IPS-15b (cell line): ENCODE data around the gene ZNFX1.
"Not testable (repeated sequence)": the region's sequence is repeated elsewhere in the genome, so short reads cannot be mapped to it uniquely, and the experiment has no call there.

Source experiments
- H3K27me3 ChIP-seq: one replicate; pipeline ENCODE4 v1.6.1; 2013; ENCODE audit warnings: low read length; ENCODE audit not compliant: control insufficient read depth, insufficient read depth
- H3K36me3 ChIP-seq: one replicate; pipeline ENCODE4 v1.6.1; 2013; ENCODE audit warnings: low read length; ENCODE audit not compliant: control insufficient read depth, insufficient read depth
- H3K4me1 ChIP-seq: one replicate; pipeline ENCODE4 v1.6.1; 2013; ENCODE audit warnings: mild to moderate bottlenecking, low read length; ENCODE audit not compliant: control insufficient read depth, insufficient read depth
- H3K4me3 ChIP-seq: one replicate; pipeline ENCODE4 v1.5.1; 2013; ENCODE audit warnings: low read depth, low read length
- H3K9ac ChIP-seq: one replicate; pipeline ENCODE4 v1.6.1; 2013; ENCODE audit warnings: low read depth, mild to moderate bottlenecking, low read length
- H3K9me3 ChIP-seq: one replicate; pipeline ENCODE4 v1.6.1; 2013; ENCODE audit warnings: mild to moderate bottlenecking, low read length; ENCODE audit not compliant: control insufficient read depth, insufficient read depth

ZNFX1 gene

DNA sequence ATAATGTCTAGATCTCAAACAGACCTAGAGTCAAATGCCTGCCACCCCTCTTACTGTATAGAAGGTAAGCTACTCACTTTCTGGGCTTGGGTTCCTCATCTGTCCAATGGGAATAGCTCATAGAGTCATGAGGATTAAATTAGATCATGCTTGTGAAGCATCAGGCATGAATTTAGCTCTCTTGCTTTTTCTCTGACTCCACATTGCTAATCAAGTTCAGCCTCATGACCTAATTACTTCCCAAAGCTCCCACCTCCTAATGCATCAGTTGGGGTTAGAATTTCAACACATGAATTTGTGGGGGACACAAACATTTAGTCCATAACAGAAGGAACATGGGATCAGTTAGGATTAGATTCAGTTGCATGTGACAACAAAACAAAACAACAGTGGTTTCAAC, 63.3 kb downstream of the ZNFX1 start:
- H3K4me1 ChIP-seq = no peaks in the 10 kb centered on the region
- H3K9me3 ChIP-seq = no peaks in the 10 kb centered on the region
- H3K36me3 ChIP-seq = no peaks in the 10 kb centered on the region
- no peaks in the 10 kb centered on the region for H3K27me3 ChIP-seq
- H3K4me3 ChIP-seq = no peak overlapping the region
- H3K9ac ChIP-seq = no peak overlapping the region

DNA sequence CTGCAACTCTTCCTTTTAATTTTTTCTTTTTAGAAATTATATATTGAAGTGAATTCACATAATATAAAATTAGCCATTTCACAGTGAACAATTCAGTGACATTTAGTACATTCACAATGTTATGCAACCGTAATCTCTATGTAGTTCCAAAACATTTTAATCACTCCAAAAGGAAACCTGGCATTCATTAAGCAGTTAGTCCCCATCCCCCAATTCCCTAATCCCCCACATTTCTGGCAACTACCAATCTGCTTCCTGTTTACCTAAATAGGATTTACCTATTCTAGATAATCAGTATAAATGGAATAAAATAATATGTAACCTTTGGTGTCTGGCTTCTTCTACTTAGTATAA, 67.1 kb downstream of the ZNFX1 start:
- H3K9me3 ChIP-seq = no peaks in the 10 kb centered on the region
- no peak overlapping the region for H3K9ac ChIP-seq
- H3K27me3 ChIP-seq = no peaks in the 10 kb centered on the region
- no peaks in the 10 kb centered on the region for H3K4me1 ChIP-seq
- no peaks in the 10 kb centered on the region for H3K36me3 ChIP-seq
- no peak overlapping the region for H3K4me3 ChIP-seq

DNA sequence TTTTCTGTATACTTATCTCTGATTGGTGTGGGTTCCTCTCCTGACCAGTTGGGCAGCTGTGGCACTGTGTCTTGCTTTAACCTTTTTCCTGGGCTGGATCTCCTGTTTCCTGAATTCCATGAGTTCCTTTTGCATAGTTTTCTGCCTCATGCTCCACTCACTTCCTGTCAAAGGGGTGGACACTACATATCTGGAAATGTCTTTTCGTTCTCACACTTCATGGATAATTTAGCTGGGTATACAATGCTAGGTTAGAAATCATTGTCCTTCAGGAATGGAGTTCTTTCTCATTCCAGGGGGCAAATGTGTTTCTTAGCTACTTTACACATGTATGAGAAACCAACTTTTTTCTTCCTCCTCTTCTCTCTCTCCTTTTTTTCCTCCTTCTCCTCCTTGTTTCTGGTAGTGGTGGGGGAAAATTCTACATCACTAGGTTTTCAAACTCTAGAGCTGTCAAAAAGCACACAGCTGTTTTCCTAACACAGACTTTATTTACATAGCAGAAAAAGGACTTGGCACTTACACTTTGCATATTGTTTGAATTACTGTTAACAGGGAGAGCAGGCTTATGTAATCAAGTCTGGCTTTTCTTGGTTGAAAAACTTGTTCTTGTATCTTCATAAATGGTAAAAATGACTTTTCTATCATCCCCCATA, 67.6 kb downstream of the ZNFX1 start:
- no peaks in the 10 kb centered on the region for H3K36me3 ChIP-seq
- no peak overlapping the region for H3K4me3 ChIP-seq
- H3K4me1 ChIP-seq = no peaks in the 10 kb centered on the region
- no peaks in the 10 kb centered on the region for H3K27me3 ChIP-seq
- H3K9me3 ChIP-seq = no peaks in the 10 kb centered on the region
- no peak overlapping the region for H3K9ac ChIP-seq

DNA sequence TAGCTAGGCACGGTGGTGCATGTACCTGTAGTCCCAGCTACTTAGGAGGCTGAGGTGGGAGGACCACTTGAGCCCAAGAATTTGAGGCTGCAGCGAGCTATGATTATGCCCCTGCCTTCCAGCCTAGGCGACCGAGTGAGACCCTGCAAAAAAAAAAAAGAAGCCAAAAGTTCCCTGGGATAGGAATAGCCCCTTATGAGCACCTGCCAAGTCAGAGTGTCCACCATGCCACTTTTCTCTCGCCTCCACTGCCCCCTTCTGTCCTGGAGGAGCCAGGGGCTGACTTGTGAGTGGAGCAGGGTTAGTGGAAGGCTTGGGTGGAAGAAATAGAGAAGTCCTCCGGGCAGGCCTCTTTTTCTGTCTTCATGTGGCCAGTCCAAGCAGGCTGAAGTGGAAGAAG, 70.8 kb downstream of the ZNFX1 start:
- Histone ChIP-seq H3K4me1 (no peaks in the 10 kb centered on the region), H3K27me3 (no peaks in the 10 kb centered on the region), H3K9me3 (no peaks in the 10 kb centered on the region), H3K36me3 (no peaks in the 10 kb centered on the region), H3K9ac (no peak overlapping the region), H3K4me3 (no peak overlapping the region)

DNA sequence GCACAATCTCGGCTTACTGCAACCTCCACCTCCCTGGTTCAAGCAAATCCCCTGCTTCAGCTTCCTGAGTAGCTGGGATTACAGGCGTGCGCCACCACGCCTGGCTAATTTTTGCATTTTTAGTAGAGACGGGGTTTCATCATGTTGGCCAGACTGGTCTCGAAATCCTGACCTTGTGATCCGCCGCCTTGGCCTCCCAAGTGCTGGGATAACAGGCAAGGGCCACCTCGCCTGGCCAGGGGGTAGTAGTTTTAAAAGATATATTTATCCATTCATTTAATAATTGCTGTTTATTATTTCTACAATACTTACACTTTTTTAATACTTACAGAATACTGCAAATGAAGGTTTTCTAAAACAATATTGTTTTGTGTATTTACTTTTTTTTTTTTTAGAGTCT, 74.1 kb downstream of the ZNFX1 start:
- no peak overlapping the region for H3K9ac ChIP-seq
- H3K9me3 ChIP-seq = no peaks in the 10 kb centered on the region
- H3K4me3 ChIP-seq = no peak overlapping the region
- no peaks in the 10 kb centered on the region for H3K36me3 ChIP-seq
- H3K4me1 ChIP-seq = no peaks in the 10 kb centered on the region
- H3K27me3 ChIP-seq = no peaks in the 10 kb centered on the region

DNA sequence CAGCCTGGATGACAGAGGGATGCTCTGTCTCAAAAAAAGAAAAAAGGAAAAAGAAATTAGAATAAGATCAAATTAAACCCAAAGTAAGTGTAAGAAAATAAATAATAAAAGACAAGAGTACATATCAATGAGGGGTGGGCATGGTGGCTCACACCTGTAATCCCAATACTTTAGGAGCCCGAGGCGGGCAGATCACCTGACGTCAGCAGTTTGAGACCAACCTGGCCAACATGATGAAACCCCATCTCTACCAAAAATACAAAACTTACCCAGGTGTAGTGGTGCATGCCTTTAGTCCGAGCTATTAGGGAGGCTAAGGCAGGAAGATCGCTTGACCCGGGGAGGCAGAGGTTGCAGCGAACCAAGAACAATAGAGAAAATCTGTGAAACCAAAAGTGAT, 74.8 kb downstream of the ZNFX1 start:
- H3K9me3 ChIP-seq = no peaks in the 10 kb centered on the region
- H3K4me1 ChIP-seq = no peaks in the 10 kb centered on the region
- H3K27me3 ChIP-seq = no peaks in the 10 kb centered on the region
- H3K36me3 ChIP-seq = no peaks in the 10 kb centered on the region
- H3K9ac ChIP-seq = no peak overlapping the region
- no peak overlapping the region for H3K4me3 ChIP-seq

DNA sequence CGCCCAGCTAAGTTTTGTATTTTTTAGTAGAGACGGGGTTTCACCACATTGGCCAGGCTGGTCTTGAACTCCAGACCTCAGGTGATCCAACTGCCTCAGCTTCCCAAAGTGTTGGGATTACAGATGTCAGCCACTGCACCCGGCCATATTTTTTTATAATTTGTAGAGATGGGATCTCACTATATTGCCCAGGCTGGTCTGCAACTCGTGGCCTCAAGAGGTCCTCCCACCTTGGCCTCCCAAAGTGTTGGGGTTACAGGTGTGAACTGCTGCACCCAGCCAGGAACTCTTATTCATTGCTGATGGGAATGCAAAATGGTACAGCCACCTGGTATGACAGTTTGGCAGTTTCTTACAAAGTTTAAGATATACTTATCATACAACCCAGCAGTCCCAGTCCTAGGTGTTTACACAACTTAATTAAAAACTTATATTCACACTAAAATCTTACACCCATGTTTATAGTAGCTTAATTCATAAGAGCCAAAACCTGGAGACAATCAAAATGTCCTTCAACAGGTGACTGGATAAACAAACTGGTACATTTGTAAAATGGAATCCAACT, 78.0 kb downstream of the ZNFX1 start:
- H3K9ac ChIP-seq = no peak overlapping the region
- H3K9me3 ChIP-seq = no peaks in the 10 kb centered on the region
- no peaks in the 10 kb centered on the region for H3K4me1 ChIP-seq
- H3K4me3 ChIP-seq = no peak overlapping the region
- no peaks in the 10 kb centered on the region for H3K36me3 ChIP-seq
- H3K27me3 ChIP-seq = no peaks in the 10 kb centered on the region

DNA sequence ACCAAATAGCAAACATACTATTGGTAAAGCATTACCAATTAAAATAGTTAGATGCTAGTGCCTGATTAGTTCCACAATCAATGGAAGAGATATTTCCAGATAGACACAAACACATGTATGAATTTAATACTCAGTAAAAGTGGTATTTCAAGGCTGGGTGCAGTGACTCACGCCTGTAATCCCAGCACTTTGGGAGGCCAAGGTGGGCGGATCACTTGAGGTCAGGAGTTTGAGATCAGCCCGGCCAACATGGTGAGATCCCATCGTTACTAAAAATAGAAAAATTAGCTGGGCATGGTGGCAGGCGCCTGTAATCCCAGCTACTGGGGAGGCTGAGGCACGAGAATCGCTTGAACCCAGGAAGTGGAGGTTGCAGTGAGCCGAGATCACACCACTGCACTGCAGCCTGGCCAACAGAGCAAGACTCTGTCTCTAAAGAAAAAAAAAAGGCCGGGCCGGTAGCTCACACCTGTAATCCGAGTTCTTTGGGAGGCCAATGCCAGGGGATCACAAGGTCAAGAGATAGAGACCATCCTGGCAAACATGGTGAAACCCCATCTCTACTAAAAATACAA, 84.8 kb downstream of the ZNFX1 start:
- H3K27me3 ChIP-seq, H3K4me1 ChIP-seq, H3K36me3 ChIP-seq, H3K4me3 ChIP-seq, H3K9me3 ChIP-seq, H3K9ac ChIP-seq: not testable (repeated sequence)
